IMR-90 (cell line): Measurements from ENCODE around the gene PIK3R5. TPM values are rescaled to one million over a fixed set of nuclear protein-coding genes. Genes with fewer than 3 reads are reported as not detected.

Source experiments
- ATAC-seq: fragments of 200-7000 bp; cut with Tn5 transposase; 2 replicates; pipeline ENCODE4 v1.9.1; 2020; ENCODE audit warnings: low read depth, mild to moderate bottlenecking, moderate library complexity
- BruUV-seq: library from RNA; stranded (reverse); fragments of 400-500 nt; replicated peaks from 2 replicates; lab custom pipeline; 2021; lab: Mats Ljungman, UMichigan
- CTCF ChIA-PET: fragments of 300-600 bp; formaldehyde crosslinking; extraction: SDS; loops from one replicate; lab custom pipeline; 2021; ENCODE audit warnings: antibody characterized with exemption; lab: Yijun Ruan, JAX
- POLR2A ChIA-PET: fragments of 300-600 bp; sonication (Branson Sonifier 250); formaldehyde crosslinking; loops from one replicate; lab custom pipeline; 2022; ENCODE audit warnings: antibody characterized with exemption; ENCODE audit not compliant: unreplicated experiment; lab: Charles Lee
- DNase-seq: peaks from one replicate; pipeline ENCODE4 v3.0.0; 2013
- H2AFZ ChIP-seq: replicated peaks from 2 replicates; pipeline ENCODE3; 2013; ENCODE audit warnings: low read length, mild to moderate bottlenecking; ENCODE audit not compliant: poor library complexity
- H2AK5ac ChIP-seq: 2 replicates; pipeline ENCODE4 v1.6.1; 2013; ENCODE audit warnings: low read depth, low read length, inconsistent platforms
- H2AK9ac ChIP-seq: replicated peaks from 2 replicates; pipeline ENCODE3; 2013; ENCODE audit warnings: mild to moderate bottlenecking, low read depth, low read length, moderate library complexity; ENCODE audit not compliant: poor library complexity
- H2BK120ac ChIP-seq: 2 replicates; pipeline ENCODE4 v1.6.1; 2013; ENCODE audit warnings: low read depth, low read length, inconsistent platforms
- H2BK15ac ChIP-seq: 3 replicates; pipeline ENCODE4 v1.6.1; 2013; ENCODE audit warnings: low read depth, low read length, inconsistent platforms
- H2BK20ac ChIP-seq: 2 replicates; pipeline ENCODE4 v1.6.1; 2013; ENCODE audit warnings: low read depth, mild to moderate bottlenecking, inconsistent platforms, low read length, moderate library complexity
- H2BK5ac ChIP-seq: 2 replicates; pipeline ENCODE4 v1.6.1; 2013; ENCODE audit warnings: mild to moderate bottlenecking, low read depth, low read length, inconsistent platforms; ENCODE audit not compliant: poor library complexity, severe bottlenecking
- H3K14ac ChIP-seq: replicated peaks from 2 replicates; pipeline ENCODE4 v1.6.1; 2013; ENCODE audit warnings: low read depth, low read length, inconsistent platforms
- H3K18ac ChIP-seq: 2 replicates; pipeline ENCODE4 v1.6.1; 2013; ENCODE audit warnings: low read depth, low read length, control low read depth
- H3K23ac ChIP-seq: 2 replicates; pipeline ENCODE4 v1.6.1; 2013; ENCODE audit warnings: low read depth, low read length, inconsistent platforms
- H3K27ac ChIP-seq: 2 replicates; pipeline ENCODE4 v1.5.1; 2013; ENCODE audit warnings: mild to moderate bottlenecking, control low read depth, low read length; ENCODE audit not compliant: insufficient read depth
- H3K27me3 ChIP-seq: 2 replicates; pipeline ENCODE4 v1.6.1; 2013; ENCODE audit warnings: low read length; ENCODE audit not compliant: control insufficient read depth, insufficient read depth
- H3K36me3 ChIP-seq: 2 replicates; pipeline ENCODE4 v1.6.1; 2013; ENCODE audit warnings: low read length, mixed read lengths; ENCODE audit not compliant: control insufficient read depth, insufficient read depth
- H3K4ac ChIP-seq: 2 replicates; pipeline ENCODE4 v1.6.1; 2013; ENCODE audit warnings: low read depth, low read length, inconsistent platforms
- H3K4me1 ChIP-seq: 2 replicates; pipeline ENCODE4 v1.6.1; 2013; ENCODE audit warnings: low read length, mixed read lengths; ENCODE audit not compliant: control insufficient read depth, insufficient read depth
- H3K4me2 ChIP-seq: 2 replicates; pipeline ENCODE4 v1.6.1; 2013; ENCODE audit warnings: low read depth, mild to moderate bottlenecking, control low read depth, low read length, moderate library complexity
- H3K4me3 ChIP-seq: 2 replicates; pipeline ENCODE4 v1.5.1; 2013; ENCODE audit warnings: low read depth, mild to moderate bottlenecking, control low read depth, low read length, moderate library complexity; ENCODE audit not compliant: insufficient read depth
- H3K56ac ChIP-seq: 2 replicates; pipeline ENCODE4 v1.6.1; 2013; ENCODE audit warnings: low read length, inconsistent platforms; ENCODE audit not compliant: insufficient read depth; ENCODE audit errors: extremely low read depth
- H3K79me1 ChIP-seq, 2 experiments: 2 replicates each; pipeline ENCODE4 v1.6.1; 2013; ENCODE audit warnings: low read length in 2 of 2, inconsistent platforms in 1 of 2, low read depth in 1 of 2
- H3K9ac ChIP-seq: 2 replicates; pipeline ENCODE4 v1.6.1; 2013; ENCODE audit warnings: low read depth, low read length, control low read depth
- H3K9me1 ChIP-seq: 2 replicates; pipeline ENCODE4 v1.6.1; 2013; ENCODE audit warnings: low read length, inconsistent platforms; ENCODE audit not compliant: insufficient read depth
- H3K9me3 ChIP-seq: 2 replicates; pipeline ENCODE4 v1.6.1; 2013; ENCODE audit warnings: low read length; ENCODE audit not compliant: control insufficient read depth, insufficient read depth
- H4K20me1 ChIP-seq: 2 replicates; pipeline ENCODE4 v1.6.1; 2013; ENCODE audit warnings: low read length, inconsistent platforms; ENCODE audit not compliant: insufficient read depth
- H4K5ac ChIP-seq: 2 replicates; pipeline ENCODE4 v1.6.1; 2013; ENCODE audit warnings: mild to moderate bottlenecking, low read depth, low read length, control low read depth
- H4K8ac ChIP-seq, 2 experiments: 2 replicates each; pipeline ENCODE4 v1.6.1; 2013; ENCODE audit warnings: low read depth in 2 of 2, low read length in 2 of 2, control low read depth in 1 of 2, inconsistent platforms in 1 of 2
- H4K91ac ChIP-seq: 2 replicates; pipeline ENCODE4 v1.6.1; 2013; ENCODE audit warnings: low read depth, low read length, inconsistent platforms; ENCODE audit not compliant: insufficient read depth
- BHLHE40 ChIP-seq: fragments of 150-350 bp; IDR thresholded peaks from 2 replicates; pipeline ENCODE4 v1.6.1; 2016; ENCODE audit warnings: mild to moderate bottlenecking, low read depth, low read length
- RFX5 ChIP-seq: IDR thresholded peaks from 2 replicates; pipeline ENCODE4 v1.8.0; 2012; ENCODE audit warnings: low read depth, mild to moderate bottlenecking, low read length, moderate library complexity
- USF2 ChIP-seq: fragments of 150-350 bp; IDR thresholded peaks from 2 replicates; pipeline ENCODE4 v1.6.1; 2017; ENCODE audit warnings: mild to moderate bottlenecking, antibody characterized with exemption, low read length, low read depth
- WGBS, 2 experiments: methylation state at CpG; one replicate each; pipeline versions ENCODE4 v1.1.5 to v1.1.7; 2013; ENCODE audit warnings: missing lambda C conversion rate in 2 of 2; ENCODE audit not compliant: insufficient read length in 1 of 2; ENCODE audit errors: extremely low coverage in 2 of 2; 5-methylcytosine and 5-hydroxymethylcytosine counted together
- dilution Hi-C: fragments of 300-500 bp; cut with HindIII; formaldehyde crosslinking; loops from one replicate; pipeline ENCODE4 v1.14.3; 2018; ENCODE audit warnings: low sequenced_read_pairs; ENCODE audit not compliant: unreplicated experiment
- in situ Hi-C: fragments of 300-500 bp; cut with MboI; formaldehyde crosslinking; loops from 3 replicates; pipeline ENCODE4 v1.14.3; 2019; ENCODE audit warnings: low sequenced_read_pairs, inconsistent platforms, mixed read lengths
- intact Hi-C: fragments of 100-400 bp; cut with micrococcal nuclease; formaldehyde crosslinking; loops from 2 replicates; pipeline ENCODE4 v1.10.0; 2022
- polyA plus RNA-seq, 3 experiments: library from polyadenylated mRNA; depleted of rRNA; stranded (reverse); fragments of >200 nt; gene quantifications; 2 replicates each; pipeline ENCODE4 v1.2.3, GENCODE V29; 2012; ENCODE audit warnings: low replicate concordance in 1 of 3
- total RNA-seq: library from RNA; depleted of rRNA; stranded (reverse); fragments of >200 nt; gene quantifications from 2 replicates; pipeline ENCODE4 v1.2.3, GENCODE V29; 2012

Gene PIK3R5
- total and polyA plus RNA-seq, 2 of the 4 experiments (the other 2 are of a cell fraction) = not detected

- ATAC-seq (no peak), DNase-seq (no peak)
- no peaks in the 10 kb centered on the region for H3K27me3 ChIP-seq
- no peak overlapping the region for H3K56ac ChIP-seq
- H3K27ac ChIP-seq = no peak overlapping the region
- no peaks in the 10 kb centered on the region for H3K9me1 ChIP-seq
- H3K4ac ChIP-seq = no peak overlapping the region
- H3K4me3 ChIP-seq = no peak overlapping the region
- no peaks in the 10 kb centered on the region for H3K36me3 ChIP-seq
- no peak overlapping the region for H4K8ac ChIP-seq
- no TSS peak for BruUV-seq
- in situ Hi-C loops (no loop called here), dilution Hi-C loops (no loop called here), intact Hi-C loops (no loop called here)
- H3K9ac ChIP-seq = no peak overlapping the region
- TF ChIP-seq USF2 = no peak
- TF ChIP-seq BHLHE40 = no peak
- TF ChIP-seq RFX5 = no peak
- CTCF ChIA-PET = no interaction called here
- H2BK120ac ChIP-seq = no peak overlapping the region
- H3K4me2 ChIP-seq = no peak overlapping the region
- no peak overlapping the region for H2BK20ac ChIP-seq
- WGBS, 2 experiments = 52% methylated on average over 2 of the region's 9 CpGs; no CpG with 5 or more reads in 1 of the 2 experiments
- no peak overlapping the region for H2BK5ac ChIP-seq
- no peak overlapping the region for H2AK5ac ChIP-seq
- no peak overlapping the region for H2BK15ac ChIP-seq
- H4K5ac ChIP-seq = no peak overlapping the region
- no peaks in the 10 kb centered on the region for H3K79me1 ChIP-seq
- H3K4me1 ChIP-seq = no peaks in the 10 kb centered on the region
- no peak overlapping the region for H3K14ac ChIP-seq
- H3K9me3 ChIP-seq = no peaks in the 10 kb centered on the region
- no peak overlapping the region for H2AFZ ChIP-seq
- no peaks in the 10 kb centered on the region for H4K20me1 ChIP-seq
- H3K23ac ChIP-seq = no peak overlapping the region
- POLR2A ChIA-PET = no interaction called here
- no peak overlapping the region for H4K91ac ChIP-seq
- H2AK9ac ChIP-seq = no peak overlapping the region
- no peak overlapping the region for H3K18ac ChIP-seq
Observed at GRCh38 chr17:8975091-8975725, 9.7 kb upstream of the PIK3R5 start.
